Measurements from ENCODE around the gene SCN2A. TPM values are rescaled to one million over a fixed set of nuclear protein-coding genes. Genes with fewer than 3 reads are reported as not detected.

SCN2A gene
- total RNA-seq, 1 experiment from 2014 or later, result 0.39 TPM

DNA sequence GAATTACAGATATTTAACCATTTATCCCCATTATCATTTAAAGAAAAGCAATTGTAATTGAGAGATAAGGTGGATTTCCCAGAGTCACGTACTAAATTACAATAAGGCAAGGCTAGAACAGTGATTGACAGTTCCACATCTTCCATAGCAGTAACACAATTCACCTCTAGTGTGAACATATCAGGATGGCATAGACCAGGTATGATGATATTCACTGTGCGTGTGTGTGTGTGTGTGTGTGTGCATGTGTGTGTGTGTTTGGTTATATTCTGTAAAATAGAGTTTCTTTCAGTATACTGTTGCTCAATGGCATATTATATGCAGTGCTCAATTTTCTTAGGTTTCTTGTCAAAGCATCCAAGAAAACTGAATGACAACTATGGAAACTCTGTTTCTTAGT is 1.7 kb downstream of the SCN2A start:
- H3K27ac Mint-ChIP-seq, result no peak overlapping the region
- ATAC-seq, result no peak
- POLR2A ChIA-PET, result no interaction called here
- TF ChIP-seq KAT7 (CRISPR knock-in tag; IDR thresholded peaks at IDR 0.05; ENCODE audit: borderline replicate concordance) (no peak), ETV6 (CRISPR knock-in tag; IDR thresholded peaks at IDR 0.05) (no peak), EMX1 (CRISPR knock-in tag; IDR thresholded peaks at IDR 0.05) (no peak), TCF7 (CRISPR knock-in tag; IDR thresholded peaks at IDR 0.05; ENCODE audit: low read depth) (no peak), RORB (CRISPR knock-in tag; IDR thresholded peaks at IDR 0.05) (no peak), NFYB (CRISPR knock-in tag; conservative IDR thresholded peaks at IDR 0.05; ENCODE audit: low read depth) (no peak), ZNF416 (CRISPR knock-in tag; IDR thresholded peaks at IDR 0.05) (no peak), RELA (CRISPR knock-in tag; IDR thresholded peaks at IDR 0.05; ENCODE audit: borderline replicate concordance) (no peak), ZNF423 (CRISPR knock-in tag; IDR thresholded peaks at IDR 0.05) (no peak), JAZF1 (CRISPR knock-in tag; IDR thresholded peaks at IDR 0.05) (no peak), MXD4 (CRISPR knock-in tag; IDR thresholded peaks at IDR 0.05; ENCODE audit: borderline replicate concordance) (no peak), ZNF396 (CRISPR knock-in tag; IDR thresholded peaks at IDR 0.05; ENCODE audit: borderline replicate concordance) (no peak)
- TF ChIP-seq, protein P1, sequence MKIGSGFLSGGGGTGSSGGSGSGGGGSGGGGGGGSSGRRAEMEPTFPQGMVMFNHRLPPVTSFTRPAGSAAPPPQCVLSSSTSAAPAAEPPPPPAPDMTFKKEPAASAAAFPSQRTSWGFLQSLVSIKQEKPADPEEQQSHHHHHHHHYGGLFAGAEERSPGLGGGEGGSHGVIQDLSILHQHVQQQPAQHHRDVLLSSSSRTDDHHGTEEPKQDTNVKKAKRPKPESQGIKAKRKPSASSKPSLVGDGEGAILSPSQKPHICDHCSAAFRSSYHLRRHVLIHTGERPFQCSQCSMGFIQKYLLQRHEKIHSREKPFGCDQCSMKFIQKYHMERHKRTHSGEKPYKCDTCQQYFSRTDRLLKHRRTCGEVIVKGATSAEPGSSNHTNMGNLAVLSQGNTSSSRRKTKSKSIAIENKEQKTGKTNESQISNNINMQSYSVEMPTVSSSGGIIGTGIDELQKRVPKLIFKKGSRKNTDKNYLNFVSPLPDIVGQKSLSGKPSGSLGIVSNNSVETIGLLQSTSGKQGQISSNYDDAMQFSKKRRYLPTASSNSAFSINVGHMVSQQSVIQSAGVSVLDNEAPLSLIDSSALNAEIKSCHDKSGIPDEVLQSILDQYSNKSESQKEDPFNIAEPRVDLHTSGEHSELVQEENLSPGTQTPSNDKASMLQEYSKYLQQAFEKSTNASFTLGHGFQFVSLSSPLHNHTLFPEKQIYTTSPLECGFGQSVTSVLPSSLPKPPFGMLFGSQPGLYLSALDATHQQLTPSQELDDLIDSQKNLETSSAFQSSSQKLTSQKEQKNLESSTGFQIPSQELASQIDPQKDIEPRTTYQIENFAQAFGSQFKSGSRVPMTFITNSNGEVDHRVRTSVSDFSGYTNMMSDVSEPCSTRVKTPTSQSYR (CRISPR knock-in tag; IDR thresholded peaks at IDR 0.05), result no peak
- TF ChIP-seq, protein P2, sequence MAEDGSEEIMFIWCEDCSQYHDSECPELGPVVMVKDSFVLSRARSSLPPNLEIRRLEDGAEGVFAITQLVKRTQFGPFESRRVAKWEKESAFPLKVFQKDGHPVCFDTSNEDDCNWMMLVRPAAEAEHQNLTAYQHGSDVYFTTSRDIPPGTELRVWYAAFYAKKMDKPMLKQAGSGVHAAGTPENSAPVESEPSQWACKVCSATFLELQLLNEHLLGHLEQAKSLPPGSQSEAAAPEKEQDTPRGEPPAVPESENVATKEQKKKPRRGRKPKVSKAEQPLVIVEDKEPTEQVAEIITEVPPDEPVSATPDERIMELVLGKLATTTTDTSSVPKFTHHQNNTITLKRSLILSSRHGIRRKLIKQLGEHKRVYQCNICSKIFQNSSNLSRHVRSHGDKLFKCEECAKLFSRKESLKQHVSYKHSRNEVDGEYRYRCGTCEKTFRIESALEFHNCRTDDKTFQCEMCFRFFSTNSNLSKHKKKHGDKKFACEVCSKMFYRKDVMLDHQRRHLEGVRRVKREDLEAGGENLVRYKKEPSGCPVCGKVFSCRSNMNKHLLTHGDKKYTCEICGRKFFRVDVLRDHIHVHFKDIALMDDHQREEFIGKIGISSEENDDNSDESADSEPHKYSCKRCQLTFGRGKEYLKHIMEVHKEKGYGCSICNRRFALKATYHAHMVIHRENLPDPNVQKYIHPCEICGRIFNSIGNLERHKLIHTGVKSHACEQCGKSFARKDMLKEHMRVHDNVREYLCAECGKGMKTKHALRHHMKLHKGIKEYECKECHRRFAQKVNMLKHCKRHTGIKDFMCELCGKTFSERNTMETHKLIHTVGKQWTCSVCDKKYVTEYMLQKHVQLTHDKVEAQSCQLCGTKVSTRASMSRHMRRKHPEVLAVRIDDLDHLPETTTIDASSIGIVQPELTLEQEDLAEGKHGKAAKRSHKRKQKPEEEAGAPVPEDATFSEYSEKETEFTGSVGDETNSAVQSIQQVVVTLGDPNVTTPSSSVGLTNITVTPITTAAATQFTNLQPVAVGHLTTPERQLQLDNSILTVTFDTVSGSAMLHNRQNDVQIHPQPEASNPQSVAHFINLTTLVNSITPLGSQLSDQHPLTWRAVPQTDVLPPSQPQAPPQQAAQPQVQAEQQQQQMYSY (CRISPR knock-in tag; IDR thresholded peaks at IDR 0.05), result no peak
- TF ChIP-seq, protein P3, sequence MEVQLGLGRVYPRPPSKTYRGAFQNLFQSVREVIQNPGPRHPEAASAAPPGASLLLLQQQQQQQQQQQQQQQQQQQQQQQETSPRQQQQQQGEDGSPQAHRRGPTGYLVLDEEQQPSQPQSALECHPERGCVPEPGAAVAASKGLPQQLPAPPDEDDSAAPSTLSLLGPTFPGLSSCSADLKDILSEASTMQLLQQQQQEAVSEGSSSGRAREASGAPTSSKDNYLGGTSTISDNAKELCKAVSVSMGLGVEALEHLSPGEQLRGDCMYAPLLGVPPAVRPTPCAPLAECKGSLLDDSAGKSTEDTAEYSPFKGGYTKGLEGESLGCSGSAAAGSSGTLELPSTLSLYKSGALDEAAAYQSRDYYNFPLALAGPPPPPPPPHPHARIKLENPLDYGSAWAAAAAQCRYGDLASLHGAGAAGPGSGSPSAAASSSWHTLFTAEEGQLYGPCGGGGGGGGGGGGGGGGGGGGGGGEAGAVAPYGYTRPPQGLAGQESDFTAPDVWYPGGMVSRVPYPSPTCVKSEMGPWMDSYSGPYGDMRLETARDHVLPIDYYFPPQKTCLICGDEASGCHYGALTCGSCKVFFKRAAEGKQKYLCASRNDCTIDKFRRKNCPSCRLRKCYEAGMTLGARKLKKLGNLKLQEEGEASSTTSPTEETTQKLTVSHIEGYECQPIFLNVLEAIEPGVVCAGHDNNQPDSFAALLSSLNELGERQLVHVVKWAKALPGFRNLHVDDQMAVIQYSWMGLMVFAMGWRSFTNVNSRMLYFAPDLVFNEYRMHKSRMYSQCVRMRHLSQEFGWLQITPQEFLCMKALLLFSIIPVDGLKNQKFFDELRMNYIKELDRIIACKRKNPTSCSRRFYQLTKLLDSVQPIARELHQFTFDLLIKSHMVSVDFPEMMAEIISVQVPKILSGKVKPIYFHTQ (CRISPR knock-in tag; IDR thresholded peaks at IDR 0.05), result no peak
- TF ChIP-seq, protein P4, sequence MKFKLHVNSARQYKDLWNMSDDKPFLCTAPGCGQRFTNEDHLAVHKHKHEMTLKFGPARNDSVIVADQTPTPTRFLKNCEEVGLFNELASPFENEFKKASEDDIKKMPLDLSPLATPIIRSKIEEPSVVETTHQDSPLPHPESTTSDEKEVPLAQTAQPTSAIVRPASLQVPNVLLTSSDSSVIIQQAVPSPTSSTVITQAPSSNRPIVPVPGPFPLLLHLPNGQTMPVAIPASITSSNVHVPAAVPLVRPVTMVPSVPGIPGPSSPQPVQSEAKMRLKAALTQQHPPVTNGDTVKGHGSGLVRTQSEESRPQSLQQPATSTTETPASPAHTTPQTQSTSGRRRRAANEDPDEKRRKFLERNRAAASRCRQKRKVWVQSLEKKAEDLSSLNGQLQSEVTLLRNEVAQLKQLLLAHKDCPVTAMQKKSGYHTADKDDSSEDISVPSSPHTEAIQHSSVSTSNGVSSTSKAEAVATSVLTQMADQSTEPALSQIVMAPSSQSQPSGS (CRISPR knock-in tag; IDR thresholded peaks at IDR 0.05; ENCODE audit: borderline replicate concordance, low read depth), result no peak
- TF ChIP-seq, protein P5, sequence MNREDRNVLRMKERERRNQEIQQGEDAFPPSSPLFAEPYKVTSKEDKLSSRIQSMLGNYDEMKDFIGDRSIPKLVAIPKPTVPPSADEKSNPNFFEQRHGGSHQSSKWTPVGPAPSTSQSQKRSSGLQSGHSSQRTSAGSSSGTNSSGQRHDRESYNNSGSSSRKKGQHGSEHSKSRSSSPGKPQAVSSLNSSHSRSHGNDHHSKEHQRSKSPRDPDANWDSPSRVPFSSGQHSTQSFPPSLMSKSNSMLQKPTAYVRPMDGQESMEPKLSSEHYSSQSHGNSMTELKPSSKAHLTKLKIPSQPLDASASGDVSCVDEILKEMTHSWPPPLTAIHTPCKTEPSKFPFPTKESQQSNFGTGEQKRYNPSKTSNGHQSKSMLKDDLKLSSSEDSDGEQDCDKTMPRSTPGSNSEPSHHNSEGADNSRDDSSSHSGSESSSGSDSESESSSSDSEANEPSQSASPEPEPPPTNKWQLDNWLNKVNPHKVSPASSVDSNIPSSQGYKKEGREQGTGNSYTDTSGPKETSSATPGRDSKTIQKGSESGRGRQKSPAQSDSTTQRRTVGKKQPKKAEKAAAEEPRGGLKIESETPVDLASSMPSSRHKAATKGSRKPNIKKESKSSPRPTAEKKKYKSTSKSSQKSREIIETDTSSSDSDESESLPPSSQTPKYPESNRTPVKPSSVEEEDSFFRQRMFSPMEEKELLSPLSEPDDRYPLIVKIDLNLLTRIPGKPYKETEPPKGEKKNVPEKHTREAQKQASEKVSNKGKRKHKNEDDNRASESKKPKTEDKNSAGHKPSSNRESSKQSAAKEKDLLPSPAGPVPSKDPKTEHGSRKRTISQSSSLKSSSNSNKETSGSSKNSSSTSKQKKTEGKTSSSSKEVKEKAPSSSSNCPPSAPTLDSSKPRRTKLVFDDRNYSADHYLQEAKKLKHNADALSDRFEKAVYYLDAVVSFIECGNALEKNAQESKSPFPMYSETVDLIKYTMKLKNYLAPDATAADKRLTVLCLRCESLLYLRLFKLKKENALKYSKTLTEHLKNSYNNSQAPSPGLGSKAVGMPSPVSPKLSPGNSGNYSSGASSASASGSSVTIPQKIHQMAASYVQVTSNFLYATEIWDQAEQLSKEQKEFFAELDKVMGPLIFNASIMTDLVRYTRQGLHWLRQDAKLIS (CRISPR knock-in tag; IDR thresholded peaks at IDR 0.05; ENCODE audit: borderline replicate concordance), result no peak
- TF ChIP-seq, protein P6, sequence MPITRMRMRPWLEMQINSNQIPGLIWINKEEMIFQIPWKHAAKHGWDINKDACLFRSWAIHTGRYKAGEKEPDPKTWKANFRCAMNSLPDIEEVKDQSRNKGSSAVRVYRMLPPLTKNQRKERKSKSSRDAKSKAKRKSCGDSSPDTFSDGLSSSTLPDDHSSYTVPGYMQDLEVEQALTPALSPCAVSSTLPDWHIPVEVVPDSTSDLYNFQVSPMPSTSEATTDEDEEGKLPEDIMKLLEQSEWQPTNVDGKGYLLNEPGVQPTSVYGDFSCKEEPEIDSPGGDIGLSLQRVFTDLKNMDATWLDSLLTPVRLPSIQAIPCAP (CRISPR knock-in tag; IDR thresholded peaks at IDR 0.05), result no peak
- H3K27me3 Mint-ChIP-seq (ENCODE audit: low read depth), result no peaks in the 10 kb centered on the region
- DNase-seq (ENCODE audit: low spot score), result no peak
- H3K36me3 Mint-ChIP-seq, result no peaks in the 10 kb centered on the region
- H3K9me3 Mint-ChIP-seq, result no peaks in the 10 kb centered on the region
- CTCF ChIA-PET, result no interaction called here
- no peak overlapping the region for H3K4me3 Mint-ChIP-seq
- peaks cover 4% of the 10 kb centered on the region; the same call in 1 of the 2 replicates for H3K4me1 Mint-ChIP-seq

Data from WTC11 (cell line).